T-helper 2 cell (primary cell): ENCODE data around the gene TCTN2.

Experiments used
- DNase-seq, 5 experiments: peaks; one replicate each; pipeline versions ENCODE4 v3.0.0 to v3.0.0-alpha.2; 2012 to 2022

TCTN2 gene

GRCh38 chr12:123743002-123743401 is 72.1 kb downstream of the TCTN2 start:
- DNase-seq, result no peak

- DNase-seq, result no peak
Observed at GRCh38 chr12:123744836-123745235, 73.9 kb downstream of the TCTN2 start.

GRCh38 chr12:123747309-123747708 is 76.4 kb downstream of the TCTN2 start:
- no peak for DNase-seq

- no peak for DNase-seq
Observed at GRCh38 chr12:123748161-123748560, 77.2 kb downstream of the TCTN2 start.

GRCh38 chr12:123748661-123749060 is 77.7 kb downstream of the TCTN2 start:
- DNase-seq, result no peak

- no peak for DNase-seq
Observed at GRCh38 chr12:123749355-123749754, 78.4 kb downstream of the TCTN2 start.

GRCh38 chr12:123750159-123750656 is 79.3 kb downstream of the TCTN2 start:
- DNase-seq, result no peak

GRCh38 chr12:123752046-123752445 is 81.1 kb downstream of the TCTN2 start:
- DNase-seq, result no peak

GRCh38 chr12:123754041-123754772 is 83.3 kb downstream of the TCTN2 start:
- no peak for DNase-seq

GRCh38 chr12:123757561-123757960 is 86.6 kb downstream of the TCTN2 start:
- DNase-seq, result no peak
